SK-N-MC (cell line): ENCODE results near the gene JOSD2.

Source experiments
- DNase-seq: peaks from one replicate; pipeline ENCODE4 v3.0.0-alpha.2; 2011; ENCODE audit warnings: low read depth, low spot score
- H3K27ac ChIP-seq: fragments of 200-600 bp; sonication (generic); 2 replicates; pipeline ENCODE4 v1.5.1; 2016; ENCODE audit warnings: mixed run types
- H3K36me3 ChIP-seq: fragments of 200-600 bp; sonication (generic); 2 replicates; pipeline ENCODE4 v1.6.1; 2017; ENCODE audit warnings: antibody characterized with exemption, low read length, mixed read lengths; ENCODE audit not compliant: insufficient read depth
- H3K4me3 ChIP-seq: fragments of 200-600 bp; sonication (generic); 2 replicates; pipeline ENCODE4 v1.5.1; 2016
- H3K9ac ChIP-seq: fragments of 200-600 bp; sonication (generic); 2 replicates; pipeline ENCODE4 v1.8.0; 2017; ENCODE audit warnings: mixed run types, mixed read lengths; ENCODE audit not compliant: insufficient read length
- H3K9me3 ChIP-seq: fragments of 200-600 bp; sonication (generic); 2 replicates; pipeline ENCODE4 v1.6.1; 2017; ENCODE audit warnings: low read depth, mild to moderate bottlenecking, antibody characterized with exemption, low read length, moderate library complexity, mixed read lengths
- EZH2 ChIP-seq: fragments of 200-600 bp; sonication (generic); IDR thresholded peaks from one replicate; pipeline ENCODE4 v1.6.1; 2017; ENCODE audit warnings: antibody characterized with exemption
- FOXP2 ChIP-seq: optimal IDR thresholded peaks from 2 replicates; pipeline ENCODE3; 2011; ENCODE audit warnings: mild to moderate bottlenecking, moderate library complexity; ENCODE audit not compliant: insufficient read depth; ENCODE audit errors: extremely low read length, control extremely low read depth
- POLR2AphosphoS5 ChIP-seq: IDR thresholded peaks from 2 replicates; pipeline ENCODE4 v1.6.1; 2012; ENCODE audit warnings: mild to moderate bottlenecking, low read depth, low read length, borderline replicate concordance

JOSD2 gene

DNA sequence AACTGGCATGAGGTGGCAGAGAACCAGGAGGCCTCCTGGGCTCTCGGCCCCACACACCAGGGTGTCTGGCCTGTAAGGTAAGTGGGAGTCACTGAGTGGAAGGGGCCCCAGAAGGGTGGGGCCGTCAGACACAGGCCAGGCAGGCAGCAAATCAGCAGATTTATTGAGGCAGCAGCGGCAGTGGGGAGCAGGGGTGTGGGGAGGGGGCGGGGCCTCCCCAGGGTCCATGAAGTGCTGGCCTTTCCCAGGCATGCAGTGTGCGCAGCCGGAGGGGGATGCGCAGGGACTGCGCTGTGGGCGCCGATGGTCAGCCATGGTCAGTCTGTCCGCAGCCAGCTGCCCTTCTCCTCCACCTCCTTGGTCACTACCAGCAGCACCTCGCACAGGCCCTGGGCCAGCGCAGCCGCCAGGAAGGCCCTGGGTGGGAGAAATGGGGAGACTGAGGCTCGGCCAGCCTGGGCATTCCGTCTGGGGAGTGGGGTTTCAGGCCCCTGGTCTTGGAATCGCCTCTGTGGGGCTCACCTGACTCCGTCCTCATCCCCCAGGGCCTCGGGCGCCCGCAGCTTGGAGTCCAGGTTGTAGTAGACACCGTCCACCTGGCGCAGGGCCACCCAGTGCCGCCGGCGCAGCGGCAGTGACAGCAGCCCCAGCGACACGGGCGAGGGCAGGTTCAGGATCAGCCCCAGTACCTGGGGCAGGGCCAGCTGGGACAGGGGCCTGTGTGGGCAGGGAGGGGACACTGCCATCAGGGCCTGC lies 5.0 kb downstream of the JOSD2 start:
- Histone ChIP-seq H3K27ac (no peak overlapping the region), H3K9me3 (no peaks in the 10 kb centered on the region), H3K36me3 (no peaks in the 10 kb centered on the region), H3K9ac (no peak overlapping the region), H3K4me3 (no peak overlapping the region)
- TF ChIP-seq EZH2: no peak
- no peak for TF ChIP-seq FOXP2
- TF ChIP-seq POLR2AphosphoS5: no peak
- no peak for DNase-seq

DNA sequence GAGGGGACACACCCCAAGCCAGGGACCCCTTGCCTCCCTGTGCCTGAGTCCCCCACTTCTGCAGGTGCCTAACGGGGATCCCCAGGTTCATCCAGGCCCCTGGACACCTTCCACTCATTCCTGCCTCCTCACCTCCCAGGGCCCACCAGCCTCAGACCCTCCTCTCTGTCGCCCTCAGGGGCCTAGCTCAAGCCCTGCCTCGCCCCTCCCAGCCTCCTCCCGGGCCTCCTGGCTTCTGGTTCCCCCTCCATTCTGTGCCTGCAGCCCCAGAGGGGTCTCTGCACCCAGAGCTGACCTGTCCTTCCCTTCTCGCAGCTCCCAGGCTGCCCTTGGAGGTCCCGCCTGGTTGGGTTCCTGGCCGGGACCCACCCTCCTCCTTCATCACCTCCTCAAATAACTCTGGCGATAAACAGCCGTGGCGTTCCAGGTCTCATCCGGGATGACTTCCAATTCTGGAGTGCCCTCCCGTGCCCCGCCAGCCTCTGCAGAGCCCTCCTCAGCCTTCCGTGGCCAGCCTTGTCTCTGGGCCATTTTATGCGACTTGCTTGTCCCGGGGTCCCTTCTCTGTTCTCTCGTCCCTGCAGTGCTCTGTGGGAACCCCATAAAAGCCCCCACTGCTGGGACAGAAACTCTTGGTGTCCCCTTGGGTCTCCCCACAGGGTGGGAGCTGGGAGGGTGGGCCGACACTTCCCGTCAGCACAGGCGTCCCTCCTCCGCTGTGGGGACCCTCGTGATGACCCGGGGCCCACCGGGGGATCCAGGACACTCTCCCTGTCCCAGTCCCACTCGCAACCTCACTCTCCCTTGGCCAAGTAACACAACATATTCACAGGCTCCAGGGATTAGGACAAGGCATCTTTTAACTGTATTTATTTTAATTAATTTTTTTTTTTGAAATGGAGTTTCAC lies 9.2 kb downstream of the JOSD2 start:
- Histone ChIP-seq H3K9me3 (no peaks in the 10 kb centered on the region), H3K36me3 (no peaks in the 10 kb centered on the region), H3K4me3 (no peak overlapping the region), H3K27ac (no peak overlapping the region), H3K9ac (no peak overlapping the region)
- TF ChIP-seq EZH2: no peak
- TF ChIP-seq FOXP2: no peak
- TF ChIP-seq POLR2AphosphoS5: no peak
- no peak for DNase-seq

DNA sequence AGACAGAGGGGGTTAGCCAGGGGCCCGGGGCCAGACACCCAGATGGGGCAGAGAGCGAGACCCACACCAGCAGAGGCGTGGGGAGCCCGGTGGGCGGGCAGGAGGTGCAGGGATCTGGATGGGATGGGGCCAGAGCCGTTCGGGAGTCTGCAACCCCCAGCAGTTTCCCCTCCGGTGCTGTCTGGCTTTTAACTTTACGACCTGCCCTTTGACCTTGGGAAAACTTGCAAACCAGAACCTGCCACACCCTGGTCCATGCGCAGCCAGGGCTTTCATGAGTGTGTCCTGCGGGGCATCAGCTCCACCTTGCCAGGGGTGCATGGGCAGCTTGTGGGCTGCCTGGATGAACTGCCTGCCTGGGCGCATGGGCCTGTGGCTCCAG lies 9.8 kb downstream of the JOSD2 start:
- DNase-seq: no peak
- H3K36me3 ChIP-seq: no peaks in the 10 kb centered on the region
- no peaks in the 10 kb centered on the region for H3K9me3 ChIP-seq
- no peak overlapping the region for H3K9ac ChIP-seq
- H3K4me3 ChIP-seq: no peak overlapping the region
- H3K27ac ChIP-seq: no peak overlapping the region
- TF ChIP-seq POLR2AphosphoS5 (no peak), EZH2 (no peak)

DNA sequence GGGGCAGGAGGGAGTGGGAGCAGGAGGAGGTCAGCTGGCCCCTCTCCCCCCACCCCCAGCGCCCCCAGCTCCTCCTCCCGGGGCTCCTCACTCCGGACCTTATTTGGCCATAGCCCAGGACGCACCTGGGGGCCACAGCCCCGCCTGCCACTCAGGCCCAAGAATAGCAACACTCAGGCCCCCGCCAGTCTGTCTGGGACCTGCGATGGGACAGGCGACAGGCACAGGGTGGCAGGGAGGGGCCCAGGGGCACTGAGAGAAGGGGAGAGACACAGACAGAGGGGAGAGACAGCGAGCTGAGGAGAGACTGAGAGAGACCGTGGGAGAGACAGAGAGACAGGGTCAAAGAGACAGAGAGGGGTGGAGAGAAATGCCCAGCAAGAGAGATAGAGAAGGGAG lies 10.2 kb downstream of the JOSD2 start:
- no peak overlapping the region for H3K27ac ChIP-seq
- no peak overlapping the region for H3K4me3 ChIP-seq
- no peak for TF ChIP-seq POLR2AphosphoS5
- no peak for TF ChIP-seq EZH2
- TF ChIP-seq FOXP2: no peak
- H3K9me3 ChIP-seq: no peaks in the 10 kb centered on the region
- no peaks in the 10 kb centered on the region for H3K36me3 ChIP-seq
- no peak for DNase-seq
- no peak overlapping the region for H3K9ac ChIP-seq

DNA sequence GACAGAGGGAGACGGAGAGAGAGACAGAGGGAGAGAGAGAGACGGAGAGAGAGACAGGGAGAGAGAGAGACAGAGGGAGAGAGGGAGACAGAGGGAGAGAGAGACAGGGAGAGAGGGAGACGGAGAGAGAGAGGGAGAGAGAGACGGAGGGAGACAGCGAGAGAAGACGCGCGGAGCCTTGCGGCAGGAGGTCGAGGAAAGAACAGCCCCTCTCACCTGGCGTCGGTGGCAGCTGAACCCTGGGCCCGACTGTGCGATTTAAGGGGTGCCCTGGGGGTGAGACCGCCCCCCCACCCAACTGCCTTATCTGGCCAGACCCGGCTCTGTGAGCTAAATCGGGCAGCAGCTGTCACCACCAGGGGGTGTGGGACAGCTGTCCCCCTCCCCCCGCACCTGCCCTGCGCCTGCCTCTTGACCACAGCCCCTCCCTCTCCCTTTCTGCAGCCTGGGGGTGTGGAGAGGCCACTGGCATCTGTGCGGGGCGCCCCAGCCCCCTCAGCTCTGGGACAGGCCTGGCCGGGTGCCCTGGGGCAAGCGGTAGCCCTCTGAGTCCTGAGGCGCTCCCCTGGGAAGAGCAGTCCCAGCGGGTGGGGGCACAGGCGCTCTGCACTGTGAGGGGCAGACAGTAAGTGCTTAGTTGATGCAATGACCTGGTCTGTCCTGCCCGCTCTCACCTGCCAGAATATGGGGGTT lies 10.8 kb downstream of the JOSD2 start:
- DNase-seq: no peak
- no peaks in the 10 kb centered on the region for H3K36me3 ChIP-seq
- no peak overlapping the region for H3K9ac ChIP-seq
- no peaks in the 10 kb centered on the region for H3K9me3 ChIP-seq
- H3K4me3 ChIP-seq: no peak overlapping the region
- TF ChIP-seq POLR2AphosphoS5: no peak
- no peak for TF ChIP-seq FOXP2
- no peak for TF ChIP-seq EZH2
- no peak overlapping the region for H3K27ac ChIP-seq

DNA sequence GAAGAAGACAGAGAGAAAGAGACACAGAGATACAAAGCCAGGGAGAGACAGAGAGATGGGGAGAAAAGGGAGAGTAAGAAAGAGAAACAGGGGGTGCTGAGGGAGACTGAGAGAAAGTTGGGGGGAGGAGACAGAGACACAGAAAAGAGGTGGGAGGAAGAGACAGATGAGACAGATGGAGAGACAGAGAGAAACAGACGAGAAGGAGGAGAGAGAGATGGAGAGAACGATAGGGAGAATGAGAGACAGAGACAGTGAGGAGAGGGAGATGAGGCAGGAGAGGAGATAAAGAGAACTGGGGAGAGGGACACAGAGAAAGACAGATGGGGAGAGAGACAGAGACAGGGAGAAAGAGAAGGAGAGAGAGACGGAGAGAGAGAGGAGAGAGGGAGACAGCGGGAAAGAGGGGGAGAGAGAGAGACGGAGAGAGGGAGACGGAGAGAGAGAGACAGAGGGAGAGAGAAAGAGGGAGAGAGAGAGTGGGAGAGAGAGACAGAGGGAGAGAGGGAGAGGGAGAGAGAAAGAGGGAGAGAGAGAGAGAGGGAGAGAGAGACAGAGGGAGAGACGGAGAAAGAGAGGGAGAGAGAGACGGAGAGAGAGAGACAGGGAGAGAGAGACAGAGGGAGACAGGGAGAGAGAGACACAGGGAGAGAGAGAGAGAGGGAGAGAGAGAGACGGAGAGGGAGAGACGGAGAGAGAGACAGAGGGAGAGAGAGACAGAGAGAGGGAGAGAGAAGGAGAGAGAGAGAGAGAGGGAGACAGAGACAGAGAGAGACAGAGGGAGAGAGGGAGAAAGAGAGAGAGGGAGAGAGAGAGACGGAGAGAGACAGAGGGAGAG lies 12.6 kb downstream of the JOSD2 start:
- Histone ChIP-seq H3K36me3 (no peaks in the 10 kb centered on the region), H3K4me3 (no peak overlapping the region), H3K9ac (no peak overlapping the region), H3K9me3 (no peaks in the 10 kb centered on the region), H3K27ac (no peak overlapping the region)
- TF ChIP-seq EZH2 (no peak), FOXP2 (no peak), POLR2AphosphoS5 (no peak)
- DNase-seq: no peak

DNA sequence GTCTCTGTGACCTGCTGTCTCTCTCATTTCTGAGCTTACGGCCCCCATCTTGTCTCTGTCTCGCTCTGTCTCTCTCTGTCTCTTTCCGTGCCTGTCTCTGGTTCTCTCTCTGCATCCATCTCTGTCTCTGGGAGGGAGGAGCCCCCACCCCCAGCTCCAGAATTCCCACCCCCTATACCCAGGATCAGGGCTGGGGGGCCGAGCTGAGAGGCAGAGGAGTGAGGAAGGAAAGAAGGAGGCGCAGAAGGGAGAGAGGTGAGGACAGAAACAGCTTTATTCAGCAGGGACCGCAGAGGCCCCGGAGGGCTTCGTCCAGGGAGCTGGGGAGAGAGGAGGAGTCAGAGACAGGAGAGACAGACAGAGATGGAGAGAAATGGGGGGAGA lies 14.0 kb downstream of the JOSD2 start:
- no peak overlapping the region for H3K9ac ChIP-seq
- no peaks in the 10 kb centered on the region for H3K36me3 ChIP-seq
- no peak overlapping the region for H3K4me3 ChIP-seq
- TF ChIP-seq EZH2 (no peak), FOXP2 (no peak), POLR2AphosphoS5 (no peak)
- DNase-seq: no peak
- no peak overlapping the region for H3K27ac ChIP-seq
- no peaks in the 10 kb centered on the region for H3K9me3 ChIP-seq
